ENCODE data around the gene AP3S2. TPM values are rescaled to one million over a fixed set of nuclear protein-coding genes. Genes with fewer than 3 reads are reported as not detected.

AP3S2 gene
- total and polyA plus RNA-seq, 2 donors (not counting 1 experiment from before 2014, with no cell fraction given) = 11.3 to 32.3 TPM

DNA sequence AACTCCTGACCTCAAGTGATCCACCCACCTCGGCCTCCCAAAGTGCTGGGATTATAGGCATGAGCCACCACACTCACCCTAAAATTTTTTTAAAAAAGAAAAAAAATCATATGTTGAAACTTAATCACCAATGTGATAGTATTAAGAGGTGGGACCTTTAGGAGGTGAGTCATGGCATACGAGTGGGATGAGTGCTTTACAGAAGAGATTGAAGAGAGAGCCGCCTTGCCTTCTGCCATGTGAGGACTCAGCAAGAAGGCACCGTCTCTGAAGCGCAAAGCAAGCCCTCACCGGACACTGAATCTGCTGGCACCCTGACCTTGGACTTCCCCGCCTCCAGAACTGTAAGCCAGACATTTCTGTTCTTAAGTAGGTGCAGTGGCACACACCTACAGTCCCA is 13.5 kb upstream of the AP3S2 start:
- Mint-ChIP-seq H3K9me3 (ENCODE audit: insufficient read depth) (no peaks in the 10 kb centered on the region), H3K27me3 (peaks cover 33% of the 10 kb centered on the region), H3K4me3 (no peak overlapping the region), H3K4me1 (peaks cover 9% of the 10 kb centered on the region), H3K27ac (no peak overlapping the region)
- Histone ChIP-seq H3K4me2 (replicated peaks; ENCODE audit: low read depth, low read length, poor library complexity, severe bottlenecking) (no peak overlapping the region), H3K27me3 (replicated peaks in 1 of 4; ENCODE audit: control extremely low read depth in 1 of 4, control insufficient read depth in 3 of 4, insufficient read depth in 4 of 4, low read length in 3 of 4) (peaks cover 0 to 5% (median 2%) of the 10 kb centered on the region in 4 experiments), H3K4me1 (ENCODE audit: control insufficient read depth in 2 of 2, insufficient read depth in 2 of 2, low read length in 2 of 2) (peaks cover 4 to 5% of the 10 kb centered on the region in 2 donors), H3K79me2 (ENCODE audit: control insufficient read depth, insufficient read depth, low read length) (no peaks in the 10 kb centered on the region), H3K27ac (ENCODE audit: low read length in 2 of 2) (no peak overlapping the region), H3K36me3 (replicated peaks in 1 of 2; ENCODE audit: control extremely low read depth in 1 of 2, control insufficient read depth in 1 of 2, extremely low read depth in 1 of 2, insufficient read depth in 2 of 2, low read length in 1 of 2) (no peaks in the 10 kb centered on the region), H4K20me1 (ENCODE audit: control insufficient read depth, insufficient read depth, low read length, poor library complexity, severe bottlenecking) (no peaks in the 10 kb centered on the region), H3K9me3 (ENCODE audit: control extremely low read depth in 1 of 3, control insufficient read depth in 2 of 3, insufficient read depth in 1 of 3, low read length in 2 of 3) (no peaks in the 10 kb centered on the region), H3K9ac (ENCODE audit: low read length) (no peak overlapping the region), H3K4me3 (ENCODE audit: control extremely low read depth in 1 of 5, extremely low read depth in 1 of 5, insufficient read depth in 1 of 5, low read depth in 2 of 5, low read length in 4 of 5) (no peak overlapping the region), H2AFZ (ENCODE audit: insufficient read depth, low read depth, low read length, poor library complexity, severe bottlenecking) (no peak overlapping the region)
- ChIA-PET POLR2A (no interaction called here), CTCF (interaction anchor here (0.6 to 2.0 kb wide), 2 partner anchors 11 to 187 kb away, joined by 3 to 6 read pairs; no protein-coding TSS in a partner anchor)
- no peak for DNase-seq
- WGBS (ENCODE audit: insufficient coverage) = 96% methylated on average over 6 of the region's 7 CpGs
- ATAC-seq (ENCODE audit: low read depth) = no peak
- no peak for TF ChIP-seq EZH2 (IDR thresholded peaks at IDR 0.05; ENCODE audit: borderline replicate concordance, insufficient read depth, low read depth, low read length, poor library complexity, severe bottlenecking)
- TF ChIP-seq, protein P1, sequence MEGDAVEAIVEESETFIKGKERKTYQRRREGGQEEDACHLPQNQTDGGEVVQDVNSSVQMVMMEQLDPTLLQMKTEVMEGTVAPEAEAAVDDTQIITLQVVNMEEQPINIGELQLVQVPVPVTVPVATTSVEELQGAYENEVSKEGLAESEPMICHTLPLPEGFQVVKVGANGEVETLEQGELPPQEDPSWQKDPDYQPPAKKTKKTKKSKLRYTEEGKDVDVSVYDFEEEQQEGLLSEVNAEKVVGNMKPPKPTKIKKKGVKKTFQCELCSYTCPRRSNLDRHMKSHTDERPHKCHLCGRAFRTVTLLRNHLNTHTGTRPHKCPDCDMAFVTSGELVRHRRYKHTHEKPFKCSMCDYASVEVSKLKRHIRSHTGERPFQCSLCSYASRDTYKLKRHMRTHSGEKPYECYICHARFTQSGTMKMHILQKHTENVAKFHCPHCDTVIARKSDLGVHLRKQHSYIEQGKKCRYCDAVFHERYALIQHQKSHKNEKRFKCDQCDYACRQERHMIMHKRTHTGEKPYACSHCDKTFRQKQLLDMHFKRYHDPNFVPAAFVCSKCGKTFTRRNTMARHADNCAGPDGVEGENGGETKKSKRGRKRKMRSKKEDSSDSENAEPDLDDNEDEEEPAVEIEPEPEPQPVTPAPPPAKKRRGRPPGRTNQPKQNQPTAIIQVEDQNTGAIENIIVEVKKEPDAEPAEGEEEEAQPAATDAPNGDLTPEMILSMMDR (IDR thresholded peaks at IDR 0.05) = no peak
- intact Hi-C loops (cut with micrococcal nuclease) = no loop called here

DNA sequence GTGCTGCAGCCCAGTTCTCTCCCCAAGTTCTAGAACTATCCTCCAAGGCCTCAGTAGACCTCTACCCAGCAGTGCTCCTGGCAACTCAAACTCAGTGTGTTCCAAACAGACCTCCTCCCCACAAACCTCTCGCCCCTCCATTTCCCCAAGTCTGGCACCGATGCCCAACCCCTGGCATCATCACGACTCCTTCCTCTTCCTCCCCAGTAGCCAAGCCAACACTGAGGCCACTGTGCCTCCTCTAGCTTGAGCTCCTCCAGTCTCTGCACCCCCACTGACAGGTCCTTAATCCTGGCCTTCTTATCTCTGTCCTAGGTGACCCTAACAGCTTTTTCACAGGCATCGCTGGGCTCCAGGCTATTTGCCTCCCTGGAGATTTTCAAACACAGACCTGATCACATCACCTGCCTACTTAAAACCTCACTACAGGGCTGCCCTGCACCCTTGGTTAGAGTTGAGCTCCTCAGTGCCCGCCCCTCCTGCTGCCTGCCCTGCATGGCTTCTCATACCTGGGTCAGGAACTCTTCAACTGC is 12.1 kb upstream of the AP3S2 start:
- Mint-ChIP-seq H3K27me3 (peaks cover 20% of the 10 kb centered on the region), H3K4me1 (no peaks in the 10 kb centered on the region), H3K9me3 (ENCODE audit: insufficient read depth) (no peaks in the 10 kb centered on the region), H3K4me3 (no peak overlapping the region), H3K27ac (no peak overlapping the region)
- DNase-seq (no peak), ATAC-seq (ENCODE audit: low read depth) (no peak)
- intact Hi-C loops (cut with micrococcal nuclease) = no loop called here
- no peaks in the 10 kb centered on the region for H3K4me1 ChIP-seq (ENCODE audit: control insufficient read depth in 2 of 2, insufficient read depth in 2 of 2, low read length in 2 of 2)
- ChIA-PET CTCF (interaction anchor here (2.0 kb wide), 1 partner anchor 12 kb away, joined by 6 read pairs; no protein-coding TSS in a partner anchor), POLR2A (no interaction called here)
- H3K9ac ChIP-seq (ENCODE audit: low read length) = no peak overlapping the region
- H4K20me1 ChIP-seq (ENCODE audit: control insufficient read depth, insufficient read depth, low read length, poor library complexity, severe bottlenecking) = no peaks in the 10 kb centered on the region
- H3K4me2 ChIP-seq (replicated peaks; ENCODE audit: low read depth, low read length, poor library complexity, severe bottlenecking) = no peak overlapping the region
- no peaks in the 10 kb centered on the region for H3K79me2 ChIP-seq (ENCODE audit: control insufficient read depth, insufficient read depth, low read length)
- no peaks in the 10 kb centered on the region for H3K27me3 ChIP-seq (replicated peaks in 1 of 4; ENCODE audit: control extremely low read depth in 1 of 4, control insufficient read depth in 3 of 4, insufficient read depth in 4 of 4, low read length in 3 of 4)
- WGBS (ENCODE audit: insufficient coverage) = 98% methylated on average over 5 of the region's 5 CpGs
- no peak overlapping the region for H3K27ac ChIP-seq (ENCODE audit: low read length in 2 of 2)
- no peaks in the 10 kb centered on the region for H3K36me3 ChIP-seq (replicated peaks in 1 of 2; ENCODE audit: control extremely low read depth in 1 of 2, control insufficient read depth in 1 of 2, extremely low read depth in 1 of 2, insufficient read depth in 2 of 2, low read length in 1 of 2)
- H2AFZ ChIP-seq (ENCODE audit: insufficient read depth, low read depth, low read length, poor library complexity, severe bottlenecking) = no peak overlapping the region
- no peaks in the 10 kb centered on the region for H3K9me3 ChIP-seq (ENCODE audit: control extremely low read depth in 1 of 3, control insufficient read depth in 2 of 3, insufficient read depth in 1 of 3, low read length in 2 of 3)
- TF ChIP-seq, protein P1 (IDR thresholded peaks at IDR 0.05) = no peak
- TF ChIP-seq EZH2 (IDR thresholded peaks at IDR 0.05; ENCODE audit: borderline replicate concordance, insufficient read depth, low read depth, low read length, poor library complexity, severe bottlenecking) = no peak
- H3K4me3 ChIP-seq (ENCODE audit: control extremely low read depth in 1 of 5, extremely low read depth in 1 of 5, insufficient read depth in 1 of 5, low read depth in 2 of 5, low read length in 4 of 5) = no peak overlapping the region

Measured in B cell (primary cell).